ENCODE data around the gene IL17RC. TPM values are rescaled to one million over a fixed set of nuclear protein-coding genes. Genes with fewer than 3 reads are reported as not detected.
"Not testable (repeated sequence)": the region's sequence is repeated elsewhere in the genome, so short reads cannot be mapped to it uniquely, and the experiment has no call there.

Gene IL17RC
- total RNA-seq, 1 experiment from 2014 or later, result 24.4 TPM

- DNase-seq (ENCODE audit: extremely low read depth, low read depth), result no peak
These were observed 25.8 kb upstream of the IL17RC start for GRCh38 chr3:9891072-9891622.

GRCh38 chr3:9893739-9894138 lies 23.2 kb upstream of the IL17RC start:
- DNase-seq (ENCODE audit: extremely low read depth, low read depth), result no peak

GRCh38 chr3:9895715-9896114 lies 21.2 kb upstream of the IL17RC start:
- DNase-seq (ENCODE audit: extremely low read depth, low read depth), result not testable (repeated sequence)

- not testable (repeated sequence) for DNase-seq (ENCODE audit: extremely low read depth, low read depth)
These were observed 20.0 kb upstream of the IL17RC start for GRCh38 chr3:9896755-9897407.

- no peak for DNase-seq (ENCODE audit: extremely low read depth, low read depth)
These were observed 19.2 kb upstream of the IL17RC start for GRCh38 chr3:9897408-9898372.

- DNase-seq (ENCODE audit: extremely low read depth, low read depth), result no peak
These were observed 18.2 kb upstream of the IL17RC start for GRCh38 chr3:9898467-9899241.

- DNase-seq (ENCODE audit: extremely low read depth, low read depth), result no peak
These were observed 17.6 kb upstream of the IL17RC start for GRCh38 chr3:9899289-9899791.

- not testable (repeated sequence) for DNase-seq (ENCODE audit: extremely low read depth, low read depth)
These were observed 15.9 kb upstream of the IL17RC start for GRCh38 chr3:9900965-9901415.

GRCh38 chr3:9901967-9902366 lies 14.9 kb upstream of the IL17RC start:
- DNase-seq (ENCODE audit: extremely low read depth, low read depth), result no peak

- DNase-seq (ENCODE audit: extremely low read depth, low read depth), result no peak
These were observed 14.3 kb upstream of the IL17RC start, which contains the start of gene IL17RE for GRCh38 chr3:9902372-9903237. Gene IL17RE (plus strand): TSS chr3:9902848. CDS start chr3:9902933, 85 bp downstream.

GRCh38 chr3:9903238-9903624 lies 13.7 kb upstream of the IL17RC start:
- no peak for DNase-seq (ENCODE audit: extremely low read depth, low read depth)

- DNase-seq (ENCODE audit: extremely low read depth, low read depth), result no peak
These were observed 13.0 kb upstream of the IL17RC start for GRCh38 chr3:9903904-9904303.

- DNase-seq (ENCODE audit: extremely low read depth, low read depth), result no peak
These were observed 10.4 kb upstream of the IL17RC start for GRCh38 chr3:9906480-9906879.

- no peak for DNase-seq (ENCODE audit: extremely low read depth, low read depth)
These were observed 8.6 kb upstream of the IL17RC start for GRCh38 chr3:9908286-9908685.

- no peak for DNase-seq (ENCODE audit: extremely low read depth, low read depth)
These were observed 7.5 kb upstream of the IL17RC start for GRCh38 chr3:9909221-9910013.

- DNase-seq (ENCODE audit: extremely low read depth, low read depth), result no peak
These were observed 5.0 kb upstream of the IL17RC start for GRCh38 chr3:9911863-9912262.

- no peak for DNase-seq (ENCODE audit: extremely low read depth, low read depth)
These were observed 4.5 kb upstream of the IL17RC start for GRCh38 chr3:9912294-9912935.

GRCh38 chr3:9913601-9914000 lies 3.3 kb upstream of the IL17RC start:
- no peak for DNase-seq (ENCODE audit: extremely low read depth, low read depth)

All from NCI-H460 (cell line).